ENCODE measurements around the gene TMEM128. TPM values are rescaled to one million over a fixed set of nuclear protein-coding genes. Genes with fewer than 3 reads are reported as not detected.

The TMEM128 gene
- total and polyA plus RNA-seq, 7 donors: 11.1 to 33.0 (median 22.1) TPM

- H3K4me3 ChIP-seq: no peak overlapping the region
- H3K36me3 ChIP-seq: peaks cover 0 to 36% (median under 1%) of the 10 kb centered on the region in 4 donors
- DNase-seq: no peak
- intact Hi-C loops (cut with DNase I): no loop called here
- H3K4me1 ChIP-seq: no peaks in the 10 kb centered on the region
- no peak overlapping the region for H3K27ac ChIP-seq
- peaks cover 0 to 4% (median under 1%) of the 10 kb centered on the region in 3 donors for H3K27me3 ChIP-seq
- WGBS, 2 donors: 98 to 99% methylated on average over 2 of the region's 2 CpGs
- H3K9me3 ChIP-seq: peaks cover 0 to 3% (median 2%) of the 10 kb centered on the region in 4 donors
- TF ChIP-seq CTCF (IDR thresholded peaks at IDR 0.05) (no peak), EP300 (IDR thresholded peaks at IDR 0.05) (no peak), POLR2AphosphoS5 (IDR thresholded peaks at IDR 0.05) (no peak), POLR2A (IDR thresholded peaks at IDR 0.05) (no peak)
Observed at GRCh38 chr4:4233610-4234009, 14.4 kb downstream of the TMEM128 start.

- intact Hi-C loops (cut with DNase I): no loop called here
- Histone ChIP-seq H3K4me1 (no peaks in the 10 kb centered on the region), H3K27ac (no peak overlapping the region), H3K4me3 (no peak overlapping the region), H3K27me3 (peaks cover 18 to 54% (median 34%) of the 10 kb centered on the region in 3 donors), H3K36me3 (no peaks in the 10 kb centered on the region), H3K9me3 (no peaks in the 10 kb centered on the region)
- TF ChIP-seq EP300 (IDR thresholded peaks at IDR 0.05): no peak
- no peak for TF ChIP-seq POLR2AphosphoS5 (IDR thresholded peaks at IDR 0.05)
- no peak for TF ChIP-seq POLR2A (IDR thresholded peaks at IDR 0.05)
- no peak for TF ChIP-seq CTCF (IDR thresholded peaks at IDR 0.05)
- no peak for DNase-seq
- WGBS, 2 donors: 66 to 74% methylated on average over 1 of the region's 1 CpG
Observed at GRCh38 chr4:4228356-4228668, 19.7 kb downstream of the TMEM128 start.

DNA sequence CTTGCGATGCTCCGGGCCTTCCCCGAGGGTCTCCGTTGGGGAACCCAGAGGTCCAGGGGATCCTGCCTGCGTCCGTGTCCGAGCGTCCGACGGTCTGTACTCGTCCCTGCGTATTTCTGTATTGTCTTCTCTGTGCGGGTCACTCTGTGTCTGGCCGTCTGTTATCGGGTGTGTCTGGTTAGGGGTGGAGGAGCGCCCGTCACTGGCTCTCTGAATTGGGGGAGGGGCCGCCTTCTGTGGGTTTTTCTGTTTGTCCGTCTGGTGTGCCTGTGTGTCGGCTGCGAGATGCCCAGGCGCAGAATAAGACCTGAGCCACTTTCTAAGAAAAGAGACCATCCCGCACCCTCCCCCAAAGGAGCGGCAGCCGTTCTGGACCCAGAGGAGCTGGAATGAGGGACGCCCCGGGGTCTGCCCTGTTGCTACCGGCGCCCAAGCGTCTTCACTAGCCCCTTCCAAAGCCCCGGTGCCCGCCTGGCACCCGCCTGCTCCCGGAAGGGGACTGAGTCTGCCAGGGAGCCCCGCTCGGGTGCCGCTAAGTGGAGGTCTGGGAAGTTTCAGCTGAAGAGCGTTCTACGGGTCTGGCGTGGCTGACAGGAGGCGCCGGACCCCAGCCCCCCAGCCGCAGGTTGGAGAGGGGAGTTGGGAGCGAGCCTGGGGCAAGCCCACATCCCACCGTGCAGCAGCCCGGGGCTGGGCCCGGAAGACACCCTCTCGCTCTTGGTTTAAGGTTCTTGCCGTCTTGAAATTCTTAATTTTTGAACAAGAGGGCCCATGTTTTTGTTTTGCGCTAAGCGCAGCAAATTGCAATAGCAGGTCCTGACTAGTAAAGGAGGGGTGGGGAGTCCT lies 20.3 kb downstream of the TMEM128 start:
- no peak overlapping the region for H3K4me3 ChIP-seq
- H3K9me3 ChIP-seq: no peaks in the 10 kb centered on the region
- H3K4me1 ChIP-seq: no peaks in the 10 kb centered on the region
- intact Hi-C loops (cut with DNase I): no loop called here
- DNase-seq: no peak
- H3K27me3 ChIP-seq: peaks cover 18 to 59% (median 34%) of the 10 kb centered on the region in 3 donors
- TF ChIP-seq POLR2A (IDR thresholded peaks at IDR 0.05) (no peak), CTCF (IDR thresholded peaks at IDR 0.05) (no peak)
- H3K27ac ChIP-seq: no peak overlapping the region
- no peaks in the 10 kb centered on the region for H3K36me3 ChIP-seq
- WGBS, 2 donors: 11 to 13% methylated on average over 51 of the region's 51 CpGs

- Histone ChIP-seq H3K27ac (no peak within 1 kb of the TSS), H3K4me3 (no peak within 1 kb of the TSS), H3K9me3 (no peaks in the 10 kb centered on the region), H3K36me3 (no peaks in the 10 kb centered on the region), H3K4me1 (no peaks in the 10 kb centered on the region), H3K27me3 (peaks cover 18 to 65% (median 34%) of the 10 kb centered on the region in 3 donors)
- 18 to 23% methylated on average over 82 of the region's 82 CpGs for WGBS, 2 donors
- no peak for TF ChIP-seq CTCF (IDR thresholded peaks at IDR 0.05)
- no peak for TF ChIP-seq POLR2AphosphoS5 (IDR thresholded peaks at IDR 0.05)
- TF ChIP-seq EP300 (IDR thresholded peaks at IDR 0.05): no peak
- no peak for TF ChIP-seq POLR2A (IDR thresholded peaks at IDR 0.05)
- intact Hi-C loops (cut with DNase I): no loop called here
- no peak for DNase-seq
Observed at GRCh38 chr4:4226606-4227438, 21.2 kb downstream of the TMEM128 start, which contains the start of gene OTOP1. OTOP1 (minus strand) TSS chr4:4226929; CDS start chr4:4226864, 65 bp downstream.
